H1 (cell line): Measurements from ENCODE around the gene G6PC3. TPM values are rescaled to one million over a fixed set of nuclear protein-coding genes. Genes with fewer than 3 reads are reported as not detected.
A peak's percentile ranks its signal among the peaks of the same experiment; 100 is the strongest.

Experiments
- CTCF ChIA-PET: fragments of 300-600 bp; sonication (Branson Sonifier 250); formaldehyde crosslinking; loops from one replicate; lab custom pipeline; 2021; ENCODE audit not compliant: partially characterized antibody; lab: Charles Lee
- POLR2A ChIA-PET: fragments of 300-600 bp; sonication (Branson Sonifier 250); formaldehyde crosslinking; loops from one replicate; lab custom pipeline; 2021; ENCODE audit warnings: inconsistent platforms; ENCODE audit not compliant: partially characterized antibody; lab: Charles Lee
- DNase-seq, 2 experiments: peaks; one replicate each; pipeline versions ENCODE4 v3.0.0 to v3.0.0-alpha.2; 2010 to 2022; ENCODE audit warnings: low spot score in 2 of 2, low read depth in 1 of 2, mixed read lengths in 1 of 2
- FAIRE-seq: peaks from 2 replicates; lab custom pipeline; 2011; peaks lifted over from hg19 to GRCh38; lab: Jason Lieb, UNC
- H2AFZ ChIP-seq: 2 replicates; pipeline ENCODE4 v1.8.1; 2012; ENCODE audit warnings: low read length, inconsistent platforms
- H2AK5ac ChIP-seq: 2 replicates; pipeline ENCODE4 v1.6.1; 2013; ENCODE audit warnings: low read depth, low read length
- H2BK120ac ChIP-seq: replicated peaks from 2 replicates; pipeline ENCODE3; 2013; ENCODE audit warnings: low read depth, low read length, inconsistent platforms
- H2BK12ac ChIP-seq: 2 replicates; pipeline ENCODE4 v1.6.1; 2013; ENCODE audit warnings: low read depth, low read length
- H2BK15ac ChIP-seq: 2 replicates; pipeline ENCODE4 v1.6.1; 2013; ENCODE audit warnings: low read length
- H2BK20ac ChIP-seq: 2 replicates; pipeline ENCODE4 v1.6.1; 2013; ENCODE audit warnings: low read length
- H2BK5ac ChIP-seq: 2 replicates; pipeline ENCODE4 v1.6.1; 2013; ENCODE audit warnings: low read depth, low read length
- H3K14ac ChIP-seq: 2 replicates; pipeline ENCODE4 v1.6.1; 2013; ENCODE audit warnings: inconsistent platforms; ENCODE audit not compliant: insufficient read length
- H3K18ac ChIP-seq: 2 replicates; pipeline ENCODE4 v1.6.1; 2013; ENCODE audit warnings: low read length; ENCODE audit errors: extremely low read depth
- H3K23ac ChIP-seq: 2 replicates; pipeline ENCODE4 v1.6.1; 2013; ENCODE audit warnings: inconsistent platforms; ENCODE audit not compliant: insufficient read length
- H3K23me2 ChIP-seq: 2 replicates; pipeline ENCODE4 v1.6.1; 2013; ENCODE audit warnings: low read depth, low read length
- H3K27ac ChIP-seq: 2 replicates; pipeline ENCODE4 v1.6.1; 2011; ENCODE audit warnings: low read depth, low read length, inconsistent platforms
- H3K27me3 ChIP-seq, 4 experiments: replicated peaks in 1 of 4; 1 replicate in 1 of 4; 2 replicates in 3 of 4; pipeline versions ENCODE4 v1.6.1 to v1.8.1; 2011 to 2013; ENCODE audit warnings: low read length in 3 of 4, mild to moderate bottlenecking in 3 of 4, inconsistent platforms in 2 of 4, mixed read lengths in 2 of 4, moderate library complexity in 1 of 4; ENCODE audit not compliant: control insufficient read depth in 3 of 4, insufficient read depth in 3 of 4; ENCODE audit errors: extremely low read depth in 1 of 4
- H3K36me3 ChIP-seq, 4 experiments: 2 replicates each; pipeline versions ENCODE4 v1.6.1 to v1.8.1; 2011 to 2013; ENCODE audit warnings: mild to moderate bottlenecking in 4 of 4, low read length in 3 of 4, moderate library complexity in 2 of 4, control low read depth in 1 of 4, inconsistent platforms in 1 of 4; ENCODE audit not compliant: insufficient read depth in 4 of 4, control insufficient read depth in 2 of 4
- H3K4ac ChIP-seq: replicated peaks from 2 replicates; pipeline ENCODE3; 2013; ENCODE audit warnings: low read length, low read depth, mixed read lengths, inconsistent platforms; ENCODE audit not compliant: insufficient read length
- H3K4me1 ChIP-seq, 4 experiments: replicated peaks in 1 of 4; 1 replicate in 1 of 4; 2 replicates in 3 of 4; pipeline versions ENCODE4 v1.6.1 to v1.8.1; 2011 to 2013; ENCODE audit warnings: low read length in 3 of 4, inconsistent platforms in 2 of 4, mixed read lengths in 1 of 4; ENCODE audit not compliant: insufficient read depth in 4 of 4, control insufficient read depth in 3 of 4
- H3K4me2 ChIP-seq, 2 experiments: 2 replicates each; pipeline versions ENCODE4 v1.6.1 to v1.8.1; 2011 to 2013; ENCODE audit warnings: low read depth in 2 of 2, low read length in 2 of 2, control low read depth in 1 of 2, inconsistent platforms in 1 of 2, mild to moderate bottlenecking in 1 of 2; ENCODE audit not compliant: insufficient read depth in 1 of 2
- H3K4me3 ChIP-seq, 4 experiments: fragments of 200-600, 300-600 bp in 1 of 4; sonication (generic), shearing (Covaris generic), sonication (Bioruptor Twin) in 1 of 4; 2 replicates each; pipeline versions ENCODE4 v1.5.1 to v1.8.1; 2011 to 2016; ENCODE audit warnings: low read length in 4 of 4, low read depth in 3 of 4, control low read depth in 2 of 4, inconsistent platforms in 2 of 4, mild to moderate bottlenecking in 2 of 4, mixed read lengths in 1 of 4, moderate library complexity in 1 of 4; ENCODE audit not compliant: insufficient read depth in 2 of 4; ENCODE audit errors: extremely low read depth in 1 of 4
- H3K56ac ChIP-seq: replicated peaks from 2 replicates; pipeline ENCODE3; 2013; ENCODE audit warnings: low read depth, mild to moderate bottlenecking, mixed read lengths, low read length, inconsistent platforms; ENCODE audit not compliant: insufficient read length
- H3K79me1 ChIP-seq: 2 replicates; pipeline ENCODE4 v1.6.1; 2013; ENCODE audit warnings: low read depth, low read length, control low read depth
- H3K79me2 ChIP-seq, 2 experiments: 2 replicates each; pipeline versions ENCODE4 v1.6.1 to v1.8.1; 2012 to 2013; ENCODE audit warnings: low read length in 2 of 2, mild to moderate bottlenecking in 2 of 2, inconsistent platforms in 1 of 2; ENCODE audit not compliant: insufficient read depth in 2 of 2, control insufficient read depth in 1 of 2
- H3K9ac ChIP-seq, 4 experiments: replicated peaks in 1 of 4; 1 replicate in 1 of 4; 2 replicates in 3 of 4; pipeline versions ENCODE4 v1.6.1 to v1.8.1; 2011 to 2013; ENCODE audit warnings: low read depth in 3 of 4, low read length in 3 of 4, control low read depth in 2 of 4, mild to moderate bottlenecking in 2 of 4, moderate library complexity in 2 of 4, inconsistent platforms in 1 of 4; ENCODE audit errors: extremely low read depth in 1 of 4
- H3K9me3 ChIP-seq, 2 experiments: 2 replicates each; pipeline versions ENCODE4 v1.6.1 to v1.8.1; 2012 to 2013; ENCODE audit warnings: mild to moderate bottlenecking in 2 of 2, moderate library complexity in 2 of 2, control low read depth in 1 of 2, inconsistent platforms in 1 of 2, low read depth in 1 of 2, low read length in 1 of 2, mixed read lengths in 1 of 2; ENCODE audit not compliant: insufficient read depth in 2 of 2
- H4K20me1 ChIP-seq, 2 experiments: replicated peaks in 1 of 2; 2 replicates each; pipeline versions ENCODE3 to v1.8.1; 2011 to 2013; ENCODE audit warnings: inconsistent platforms in 2 of 2, low read length in 2 of 2, mild to moderate bottlenecking in 1 of 2; ENCODE audit not compliant: insufficient read depth in 2 of 2, control insufficient read depth in 1 of 2
- H4K5ac ChIP-seq: 2 replicates; pipeline ENCODE4 v1.6.1; 2013; ENCODE audit warnings: low read length, low read depth, mixed read lengths, inconsistent platforms; ENCODE audit not compliant: insufficient read length
- H4K8ac ChIP-seq: 2 replicates; pipeline ENCODE4 v1.8.0; 2013; ENCODE audit warnings: mild to moderate bottlenecking, moderate library complexity, low read length, inconsistent platforms; ENCODE audit not compliant: insufficient read depth; ENCODE audit errors: extremely low read depth
- H4K91ac ChIP-seq: replicated peaks from 2 replicates; pipeline ENCODE3; 2013; ENCODE audit warnings: low read length, mixed read lengths, inconsistent platforms; ENCODE audit not compliant: insufficient read length
- BRCA1 ChIP-seq: IDR thresholded peaks from 2 replicates; pipeline ENCODE4 v1.6.1; 2012; ENCODE audit warnings: low read depth, low read length, improper control_type of control experiment
- CBX8 ChIP-seq: fragments of 300-800, 300-1000 bp; sonication (generic); IDR thresholded peaks from 2 replicates; pipeline ENCODE4 v1.7.1; 2016; ENCODE audit warnings: low read depth, low read length, borderline replicate concordance
- EP300 ChIP-seq, 2 experiments: IDR thresholded peaks; 1 replicate in 1 of 2; 2 replicates in 1 of 2; pipeline ENCODE4 v1.6.1; 2011 to 2012; ENCODE audit warnings: low read depth in 2 of 2, low read length in 2 of 2, mild to moderate bottlenecking in 2 of 2, borderline replicate concordance in 1 of 2, inconsistent platforms in 1 of 2, moderate library complexity in 1 of 2
- PHF8 ChIP-seq: fragments of 200-600 bp; sonication (generic); conservative IDR thresholded peaks from 2 replicates; pipeline ENCODE4 v1.7.1; 2012; ENCODE audit warnings: low read depth, mild to moderate bottlenecking, inconsistent platforms, low read length, moderate library complexity
- POLR2AphosphoS5 ChIP-seq: IDR thresholded peaks from 2 replicates; pipeline ENCODE4 v1.6.1; 2011; ENCODE audit warnings: low read depth, low read length
- RAD21 ChIP-seq, 2 experiments: IDR thresholded peaks in 1 of 2; conservative IDR thresholded peaks in 1 of 2; 2 replicates each; pipeline ENCODE4 v1.6.1; 2011; ENCODE audit warnings: low read depth in 2 of 2, low read length in 2 of 2, improper control_type of control experiment in 1 of 2, inconsistent platforms in 1 of 2, mild to moderate bottlenecking in 1 of 2, moderate library complexity in 1 of 2
- TAF7 ChIP-seq: optimal IDR thresholded peaks from 2 replicates; pipeline ENCODE3; 2011; ENCODE audit warnings: low read depth, mild to moderate bottlenecking, inconsistent platforms, low read length, moderate library complexity, borderline replicate concordance
- WGBS, 2 experiments: shearing (Covaris generic) in 1 of 2; methylation state at CpG; one replicate each; pipeline versions ENCODE4 v1.1.6 to v1.1.7; 2013 to 2015; ENCODE audit warnings: low lambda C conversion rate in 2 of 2, mixed read lengths in 2 of 2, inconsistent platforms in 1 of 2, low coverage in 1 of 2, missing lambda C conversion rate in 1 of 2; ENCODE audit not compliant: insufficient replicate concordance in 2 of 2, insufficient coverage in 1 of 2, insufficient read length in 1 of 2; ENCODE audit errors: extremely low coverage in 1 of 2, missing lambda C conversion rate in 1 of 2; 5-methylcytosine and 5-hydroxymethylcytosine counted together
- polyA plus RNA-seq, 7 experiments: library from polyadenylated mRNA; depleted of rRNA in 3 of 7; stranded (reverse) in 5 of 7; unstranded in 2 of 7; fragments of >200 nt in 5 of 7; fragments of 200-250 nt in 2 of 7; gene quantifications; 1 replicate in 5 of 7; 2 replicates in 1 of 7; 4 replicates in 1 of 7; pipeline versions ENCODE4 v1.2.1 to v1.2.3, GENCODE V29; 2011 to 2013; ENCODE audit warnings: missing spikeins in 2 of 7, mixed read lengths in 2 of 7
- total RNA-seq: library from RNA; stranded (reverse); fragmentation: NEBNext Ultra II Directional; extraction: Animal tissue kit (Norgen Biotek cat#: 25700); gene quantifications from 2 replicates; pipeline ENCODE4 v1.2.1, GENCODE V29; 2021

The G6PC3 gene
- total and polyA plus RNA-seq, 2 of the 8 experiments (the other 6 are each of a cell fraction or from before 2014, with no cell fraction given), result 104 to 343 TPM

DNA sequence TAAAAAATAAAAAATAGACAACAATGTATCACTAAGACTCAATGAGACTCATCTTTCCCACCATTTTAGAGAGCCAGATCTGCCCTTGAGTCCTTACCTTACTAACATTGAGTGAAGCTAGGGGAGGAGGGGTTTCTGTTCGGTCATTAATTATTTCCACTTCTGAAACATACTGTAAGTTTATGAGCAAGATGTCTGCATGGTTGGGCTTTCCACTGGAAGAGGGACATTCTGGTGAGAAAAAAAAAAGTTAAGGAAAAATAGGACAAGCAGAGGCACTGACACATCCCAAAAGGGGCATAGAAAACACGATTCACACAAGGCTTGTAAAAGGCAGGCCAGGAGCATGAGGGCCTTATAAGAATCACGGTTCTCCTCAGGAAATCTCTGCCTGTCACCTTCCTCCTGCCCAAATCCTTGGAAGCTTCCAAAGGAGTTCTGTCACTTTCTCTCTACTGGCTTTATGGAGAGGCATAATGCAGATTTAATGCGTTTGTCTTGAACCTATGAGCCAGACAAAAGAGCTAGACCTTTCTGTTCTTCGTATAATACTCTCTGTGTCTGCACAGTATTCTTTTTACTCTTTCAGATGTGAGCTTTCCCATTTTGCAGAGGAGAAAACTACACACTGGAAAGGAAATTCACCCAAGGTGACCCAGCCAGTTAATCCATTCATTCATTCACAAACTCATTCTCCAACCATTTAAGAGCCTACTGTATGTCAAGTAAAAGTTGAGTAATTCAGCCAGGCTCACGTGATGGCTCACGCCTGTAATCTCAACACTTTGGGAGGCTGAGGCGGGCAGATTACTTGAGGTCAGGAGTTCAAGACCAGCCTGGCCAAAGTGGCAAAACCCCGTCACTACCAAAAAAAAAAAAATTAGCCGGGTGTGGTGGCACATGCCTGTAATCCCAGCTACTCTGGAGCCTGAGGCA, 6.6 kb upstream of the G6PC3 start:
- H2BK120ac ChIP-seq, result no peak overlapping the region
- peaks cover 7% of the 10 kb centered on the region for H3K23me2 ChIP-seq
- peaks cover 6 to 43% (median 26%) of the 10 kb centered on the region in 4 experiments; a peak in 6 of 8 replicates for H3K36me3 ChIP-seq
- peaks cover 4 to 7% of the 10 kb centered on the region in 2 experiments for H4K20me1 ChIP-seq
- H3K9me3 ChIP-seq, result no peaks in the 10 kb centered on the region
- no peaks in the 10 kb centered on the region for H3K27me3 ChIP-seq
- no peak overlapping the region for H3K23ac ChIP-seq
- no peak overlapping the region for H2BK12ac ChIP-seq
- TF ChIP-seq POLR2AphosphoS5, result no peak
- TF ChIP-seq BRCA1, result no peak
- no peak for TF ChIP-seq CBX8
- TF ChIP-seq TAF7, result no peak
- TF ChIP-seq PHF8, result no peak
- no peak for TF ChIP-seq RAD21 (IDR thresholded peaks at IDR 0.05 in 1 of 2, conservative IDR thresholded peaks at IDR 0.05 in 1 of 2; ENCODE audit: low read depth in 2 of 2, low read length in 2 of 2)
- TF ChIP-seq EP300 (IDR thresholded peaks at IDR 0.05; ENCODE audit: borderline replicate concordance in 1 of 2, low read depth in 2 of 2, low read length in 2 of 2), result no peak
- POLR2A ChIA-PET, result interaction anchor here (1.1 to 3.8 kb wide), 9 partner anchors 10 to 57 kb away, joined by 3 to 22 read pairs (median 4); no protein-coding TSS in a partner anchor
- FAIRE-seq, result no peak
- H3K4me3 ChIP-seq, result no peak overlapping the region
- no peak overlapping the region for H4K8ac ChIP-seq
- H2AK5ac ChIP-seq, result no peak overlapping the region
- H3K27ac ChIP-seq, result no peak overlapping the region
- H3K79me2 ChIP-seq, result peaks cover 37 to 69% of the 10 kb centered on the region in 2 experiments
- H2BK15ac ChIP-seq, result no peak overlapping the region
- no peak overlapping the region for H4K91ac ChIP-seq
- no peak overlapping the region for H4K5ac ChIP-seq
- no peak overlapping the region for H2AFZ ChIP-seq
- H3K9ac ChIP-seq, result no peak overlapping the region; a peak in 2 of 7 replicates
- H3K4ac ChIP-seq, result no peak overlapping the region
- no peak overlapping the region for H2BK5ac ChIP-seq
- no peak overlapping the region for H3K14ac ChIP-seq
- 88% methylated on average over 10 of the region's 10 CpGs; no CpG with 5 or more reads in 1 of the 2 experiments for WGBS, 2 experiments
- no peak for DNase-seq
- H2BK20ac ChIP-seq, result no peak overlapping the region
- CTCF ChIA-PET, result interaction anchor here (0.6 to 2.0 kb wide), 4 partner anchors 52 to 464 kb away, joined by 3 to 5 read pairs (median 4); no protein-coding TSS in a partner anchor
- peak overlapping the region; percentile 5 to 98; a peak in 1 of 4 replicates for H3K4me2 ChIP-seq
- H3K56ac ChIP-seq, result no peak overlapping the region
- H3K4me1 ChIP-seq, result peaks cover 0 to 2% (median 0%) of the 10 kb centered on the region in 4 experiments; a peak in 2 of 7 replicates
- no peak overlapping the region for H3K18ac ChIP-seq
- H3K79me1 ChIP-seq, result peaks cover 1% of the 10 kb centered on the region; the same call in 1 of the 2 replicates
